GM19043 (cell line): ENCODE data around the gene JAKMIP1.

Experiments
- ATAC-seq: cut with Tn5 transposase; IDR thresholded peaks from one replicate; pipeline ENCODE4 v1.9.1; 2021; ENCODE audit warnings: low read depth; ENCODE audit not compliant: unreplicated experiment

The JAKMIP1 gene

DNA sequence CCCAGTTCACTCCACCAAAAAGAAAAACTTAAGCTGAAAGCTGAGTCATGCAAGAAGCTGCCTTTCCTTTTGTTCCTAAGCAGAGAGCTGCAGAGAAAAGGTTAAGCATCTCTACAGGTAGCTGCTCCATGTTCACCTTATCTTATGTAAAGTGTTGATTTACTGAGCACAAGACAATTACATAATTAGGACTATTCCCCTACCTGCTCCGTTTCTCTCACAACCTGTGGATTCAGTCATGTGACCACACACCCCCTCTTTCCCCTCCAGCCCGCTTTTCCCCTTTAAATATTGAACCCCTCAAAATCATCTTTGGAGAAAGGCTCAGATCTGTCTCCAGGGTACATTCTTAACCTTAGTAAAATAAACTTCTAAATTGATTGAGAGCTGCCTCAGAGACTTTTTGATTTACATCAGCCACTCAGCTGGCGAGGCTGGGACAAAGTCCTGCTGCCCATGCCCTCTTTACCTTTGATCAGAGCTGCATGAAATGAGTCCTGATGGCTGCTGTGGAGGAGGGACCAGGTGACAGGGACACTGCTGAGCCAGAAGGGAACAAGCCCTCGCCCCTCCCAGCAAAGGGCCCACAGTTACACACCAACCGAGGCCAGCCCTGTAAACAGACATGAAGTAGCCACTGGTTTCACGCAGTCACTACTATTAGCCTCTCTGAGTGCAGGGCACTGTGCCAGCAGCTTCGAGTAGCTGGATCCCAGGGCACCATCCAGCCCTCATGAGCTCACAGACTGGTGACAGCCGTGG is 128.2 kb downstream of the JAKMIP1 start:
- no peak for ATAC-seq

GRCh38 chr4:6071191-6071958 is 129.0 kb downstream of the JAKMIP1 start:
- no peak for ATAC-seq

- ATAC-seq = no peak
These were observed 130.3 kb downstream of the JAKMIP1 start for GRCh38 chr4:6069845-6070709.

GRCh38 chr4:6068986-6069385 is 131.4 kb downstream of the JAKMIP1 start:
- no peak for ATAC-seq

DNA sequence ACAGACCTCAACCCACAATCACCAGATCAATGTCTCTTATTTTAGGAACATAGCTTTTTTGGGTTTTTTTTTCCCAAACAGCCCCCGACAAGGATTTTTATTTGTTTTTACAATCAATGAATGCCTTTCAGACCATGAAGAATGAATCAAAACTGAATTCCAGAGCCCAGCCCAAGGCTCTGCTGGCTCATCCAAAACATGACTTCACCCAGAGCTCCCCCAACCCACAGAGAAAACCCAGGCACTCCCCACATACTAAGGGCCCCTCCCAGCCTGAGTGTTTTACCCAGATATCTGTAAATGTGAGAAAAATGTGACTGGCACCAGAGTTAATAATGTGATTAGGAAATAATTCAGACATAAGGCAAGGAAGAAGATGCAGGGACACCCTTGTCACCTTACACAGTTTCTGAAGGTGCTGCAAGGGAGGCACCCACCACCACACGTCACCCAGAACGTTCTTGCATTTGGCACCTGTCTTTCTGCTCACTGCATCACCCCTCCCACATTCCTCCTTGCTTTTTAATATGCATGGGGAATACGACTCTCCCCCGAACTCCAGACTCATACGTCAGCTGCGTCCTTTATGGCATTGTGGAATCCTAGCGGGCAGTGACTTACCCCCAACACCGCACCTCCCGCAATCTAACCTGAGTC is 134.3 kb downstream of the JAKMIP1 start:
- ATAC-seq = no peak

DNA sequence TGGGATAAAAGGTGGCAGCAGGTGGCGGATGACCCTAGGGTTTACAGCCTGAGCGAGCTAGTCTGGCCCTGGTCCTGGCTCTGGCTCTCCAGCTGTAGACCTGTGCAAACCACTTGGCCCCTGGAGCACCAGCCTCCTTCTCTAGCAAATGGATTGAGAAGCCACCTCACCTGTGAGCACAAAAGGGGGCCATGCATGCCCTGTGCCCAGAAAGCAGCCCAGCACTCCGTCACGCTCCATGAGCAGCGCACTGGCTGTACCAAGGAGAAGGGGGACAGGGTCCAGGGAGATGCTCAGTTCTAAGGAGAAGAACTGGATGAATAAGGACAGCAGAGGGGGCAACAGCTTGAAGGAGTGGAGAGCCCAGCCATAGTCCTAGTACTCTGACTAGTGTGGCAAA is 135.2 kb downstream of the JAKMIP1 start:
- ATAC-seq = no peak

DNA sequence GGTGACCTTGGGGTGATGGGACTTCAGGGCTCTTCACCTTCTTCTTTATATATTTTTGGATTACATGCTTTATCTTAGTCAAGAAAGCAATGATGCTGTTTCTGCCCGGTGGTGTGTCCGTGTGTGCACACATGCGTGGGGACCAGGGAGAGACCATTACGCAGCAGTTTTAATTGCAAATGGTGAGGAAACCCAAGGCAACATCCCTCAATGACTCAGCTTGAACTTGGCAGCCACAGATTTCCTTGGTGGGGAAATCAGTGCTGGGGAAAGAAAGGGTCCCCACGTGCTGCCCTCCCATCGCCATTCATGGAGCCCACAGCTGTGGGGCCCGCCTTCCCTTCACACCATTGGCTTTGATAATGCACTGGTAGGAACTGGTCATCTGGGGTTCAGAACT is 136.0 kb downstream of the JAKMIP1 start:
- no peak for ATAC-seq

DNA sequence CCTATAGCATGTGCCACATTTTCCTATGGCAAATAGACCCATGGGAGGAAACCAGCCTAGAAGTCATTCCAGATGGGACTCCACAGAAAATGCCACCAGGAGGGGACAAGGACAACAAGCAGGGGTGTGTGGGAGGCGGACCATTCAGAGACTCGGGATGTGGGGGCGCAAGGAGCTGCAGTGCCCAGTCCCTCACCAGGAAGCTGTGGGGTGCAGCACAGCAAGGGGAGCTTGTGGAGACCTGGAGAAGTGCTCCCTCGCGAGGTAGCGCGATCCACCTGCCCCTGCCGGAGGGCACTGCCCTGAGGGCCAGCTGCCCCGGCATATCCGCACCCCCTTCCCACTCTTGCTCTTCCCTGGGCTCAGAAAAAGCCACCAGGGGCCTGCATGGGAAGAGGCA is 136.7 kb downstream of the JAKMIP1 start:
- ATAC-seq = no peak

- no peak for ATAC-seq
These were observed 138.2 kb downstream of the JAKMIP1 start for GRCh38 chr4:6062133-6062532.

- ATAC-seq = no peak
These were observed 141.0 kb downstream of the JAKMIP1 start for GRCh38 chr4:6059375-6059805.

DNA sequence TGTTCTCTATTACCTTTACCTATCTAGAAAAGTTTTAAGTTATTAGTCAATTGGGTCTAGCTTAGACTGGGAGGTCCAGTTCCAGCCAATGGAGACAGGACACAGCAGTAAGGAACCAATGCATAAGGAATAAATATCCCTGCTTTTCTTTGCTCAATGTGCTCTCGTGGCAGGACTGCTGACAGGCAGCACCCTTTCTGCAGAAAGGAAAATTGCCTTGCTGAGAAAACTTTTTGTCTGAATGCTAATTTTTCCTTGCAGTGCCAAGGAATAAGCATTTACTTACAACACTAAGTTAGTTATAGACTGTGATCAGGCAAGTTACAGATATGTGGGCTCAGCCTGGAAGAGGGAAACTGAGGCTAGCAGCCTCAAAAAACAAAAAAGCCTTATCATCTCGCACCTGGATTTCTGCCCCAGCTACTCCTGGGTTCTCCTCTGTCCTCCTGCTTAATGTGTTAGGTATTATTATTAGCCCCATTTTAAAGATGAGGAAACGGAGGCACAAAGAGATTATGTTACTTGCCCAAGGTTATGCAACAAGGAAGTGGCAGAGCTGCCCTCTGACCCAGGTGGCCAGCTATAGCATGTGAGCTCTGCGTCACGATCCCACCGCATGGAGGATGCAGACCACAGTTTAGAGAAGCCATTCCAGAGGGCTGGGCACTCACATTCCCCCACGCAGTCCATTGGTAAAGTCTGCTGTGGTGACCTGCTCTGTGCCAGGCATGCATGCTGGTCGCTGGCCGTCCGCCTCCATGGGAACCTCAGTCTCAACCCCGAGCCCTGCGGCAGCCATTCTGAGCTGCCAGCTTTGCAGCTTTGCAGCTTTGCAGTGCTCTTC is 141.6 kb downstream of the JAKMIP1 start:
- no peak for ATAC-seq

GRCh38 chr4:6056976-6057766 is 143.2 kb downstream of the JAKMIP1 start:
- ATAC-seq = no peak

DNA sequence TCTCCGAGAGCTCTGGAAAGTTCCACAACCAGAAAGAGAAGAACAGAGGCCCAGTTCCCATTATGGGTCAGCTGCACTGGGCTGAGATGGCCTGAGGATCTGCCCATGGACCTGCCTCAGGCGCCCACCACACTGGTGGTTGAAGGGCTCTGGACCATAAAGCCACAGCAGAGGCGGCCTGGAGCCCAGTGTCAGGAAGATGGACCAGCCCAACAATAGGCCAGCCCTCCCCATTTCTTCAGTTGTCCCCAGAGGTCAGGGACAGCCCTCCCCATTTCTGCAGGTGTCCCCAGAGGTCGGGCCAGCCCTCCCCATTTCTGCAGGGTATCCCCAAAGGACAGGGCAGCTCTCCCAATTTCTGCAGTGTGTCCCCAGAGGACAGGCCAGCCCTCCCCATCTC is 144.9 kb downstream of the JAKMIP1 start:
- no peak for ATAC-seq

DNA sequence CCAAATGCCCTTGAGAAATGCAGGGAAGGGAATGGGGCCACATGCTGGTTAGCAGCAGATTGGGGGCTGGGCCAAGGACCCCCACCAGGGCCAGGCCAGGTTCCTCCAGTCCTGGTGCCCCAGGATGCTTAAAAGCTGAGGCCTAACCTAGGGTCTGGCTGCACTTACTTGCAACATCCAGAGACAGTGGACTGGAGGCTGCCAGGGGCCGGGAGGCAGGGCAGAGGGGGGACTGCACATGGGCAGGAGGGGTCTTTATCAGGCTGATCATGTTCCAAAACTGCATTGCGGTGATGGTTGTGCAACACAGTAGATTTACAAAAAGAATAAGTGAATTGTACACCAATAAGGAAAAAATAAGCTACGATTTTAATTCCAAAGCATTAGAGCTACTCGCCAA is 145.3 kb downstream of the JAKMIP1 start:
- no peak for ATAC-seq

DNA sequence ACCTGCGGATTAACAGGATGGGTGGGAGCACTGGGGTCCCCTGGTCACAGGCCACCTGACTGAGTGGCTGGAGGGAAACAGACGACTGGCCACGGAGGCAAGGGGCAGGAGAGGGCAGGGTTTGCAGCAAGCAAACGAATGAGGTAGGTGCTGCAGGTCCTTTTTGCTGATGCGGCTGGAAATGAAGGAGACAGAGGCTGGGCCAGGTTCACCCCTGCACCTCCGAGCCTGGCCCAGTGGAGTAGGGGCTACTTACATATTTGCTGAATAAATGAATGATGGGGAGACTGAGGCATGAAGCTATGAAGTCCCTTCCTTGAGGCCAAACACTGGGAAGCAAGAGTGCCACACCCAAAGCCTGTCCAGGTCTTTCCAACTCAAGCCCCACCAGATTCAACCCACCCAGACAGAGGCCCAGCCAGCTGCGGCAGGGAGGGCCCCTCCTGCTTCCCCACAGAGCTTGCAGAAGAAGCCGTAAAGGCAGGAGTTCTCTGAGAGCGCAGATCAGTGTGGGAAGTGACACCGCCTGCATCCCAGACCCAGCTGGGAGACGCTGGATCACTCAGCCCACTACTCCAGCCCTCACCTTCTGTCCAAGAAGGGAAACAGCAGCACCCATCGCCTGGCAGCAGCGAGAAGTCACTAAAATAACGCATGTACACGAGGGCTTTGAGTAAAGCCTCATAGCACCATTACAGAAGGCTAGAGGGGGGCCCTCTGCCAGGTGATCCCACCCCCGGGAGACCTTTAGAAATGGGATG is 146.0 kb downstream of the JAKMIP1 start:
- ATAC-seq = no peak

DNA sequence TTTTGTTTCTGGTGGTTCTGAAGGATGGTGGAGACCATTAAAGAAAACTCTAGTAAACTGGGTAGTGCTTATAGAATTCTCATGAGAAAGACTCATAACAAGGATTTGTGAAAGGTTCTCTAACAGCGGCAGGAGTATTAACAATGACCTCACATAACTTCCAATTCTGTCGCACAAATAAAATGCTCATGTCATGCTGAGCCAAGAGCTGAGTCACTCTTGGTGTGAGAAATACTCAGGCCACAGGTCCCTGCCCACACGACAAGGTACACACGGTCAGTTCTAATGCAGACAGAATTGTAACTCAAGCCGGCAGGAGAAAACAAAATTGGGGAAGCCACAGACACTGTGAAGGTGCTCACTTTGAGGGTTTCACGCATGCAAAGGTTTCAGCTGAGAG is 147.7 kb downstream of the JAKMIP1 start:
- ATAC-seq = no peak

- ATAC-seq = no peak
These were observed 149.8 kb downstream of the JAKMIP1 start for GRCh38 chr4:6050551-6050950.

GRCh38 chr4:6049985-6050384 is 150.4 kb downstream of the JAKMIP1 start:
- no peak for ATAC-seq
